T-helper 1 cell treated with Interleukin-12 subunit alpha and Interleukin-12 subunit beta and Interleukin-4 antibody, amounts not matched to agents 30 μg/mL and 1 μg/mL, for 36 hours (primary cell): Measurements from ENCODE around the gene HAS3.
"Not testable (repeated sequence)": the region's sequence is repeated elsewhere in the genome, so short reads cannot be mapped to it uniquely, and the experiment has no call there.

Experiments
- H3K27ac Mint-ChIP-seq: one replicate; pipeline ENCODE4 v1.8.0; 2021; ENCODE audit warnings: mild to moderate bottlenecking, mixed read lengths
- H3K27me3 Mint-ChIP-seq: one replicate; pipeline ENCODE4 v1.8.0; 2021; ENCODE audit warnings: low read depth, mixed read lengths
- H3K36me3 Mint-ChIP-seq: one replicate; pipeline ENCODE4 v1.8.0; 2021; ENCODE audit warnings: low read depth, mixed read lengths
- H3K4me1 Mint-ChIP-seq: one replicate; pipeline ENCODE4 v1.8.0; 2021; ENCODE audit warnings: low read depth, mixed read lengths
- H3K4me3 Mint-ChIP-seq: one replicate; pipeline ENCODE4 v1.8.0; 2021; ENCODE audit warnings: mild to moderate bottlenecking, moderate library complexity, mixed read lengths
- H3K9me3 Mint-ChIP-seq: one replicate; pipeline ENCODE4 v1.8.0; 2021; ENCODE audit warnings: mixed read lengths

Gene HAS3

GRCh38 chr16:69132424-69133252, 27.2 kb downstream of the HAS3 start, which contains the start of the genes CHTF8 and UTP4:
CHTF8 (minus strand) TSS chr16:69132588; CDS start chr16:69121458, 11,130 bp downstream.
UTP4 (plus strand) TSS chr16:69132649; CDS start chr16:69133460, 811 bp downstream.
- peak within 1 kb of the TSS; percentile 91 for H3K27ac Mint-ChIP-seq
- peaks cover 46% of the 10 kb centered on the region for H3K4me1 Mint-ChIP-seq
- H3K27me3 Mint-ChIP-seq = no peaks in the 10 kb centered on the region
- peak within 1 kb of the TSS; percentile 91 for H3K4me3 Mint-ChIP-seq
- peaks cover 23% of the 10 kb centered on the region for H3K36me3 Mint-ChIP-seq
- H3K9me3 Mint-ChIP-seq = no peaks in the 10 kb centered on the region

DNA sequence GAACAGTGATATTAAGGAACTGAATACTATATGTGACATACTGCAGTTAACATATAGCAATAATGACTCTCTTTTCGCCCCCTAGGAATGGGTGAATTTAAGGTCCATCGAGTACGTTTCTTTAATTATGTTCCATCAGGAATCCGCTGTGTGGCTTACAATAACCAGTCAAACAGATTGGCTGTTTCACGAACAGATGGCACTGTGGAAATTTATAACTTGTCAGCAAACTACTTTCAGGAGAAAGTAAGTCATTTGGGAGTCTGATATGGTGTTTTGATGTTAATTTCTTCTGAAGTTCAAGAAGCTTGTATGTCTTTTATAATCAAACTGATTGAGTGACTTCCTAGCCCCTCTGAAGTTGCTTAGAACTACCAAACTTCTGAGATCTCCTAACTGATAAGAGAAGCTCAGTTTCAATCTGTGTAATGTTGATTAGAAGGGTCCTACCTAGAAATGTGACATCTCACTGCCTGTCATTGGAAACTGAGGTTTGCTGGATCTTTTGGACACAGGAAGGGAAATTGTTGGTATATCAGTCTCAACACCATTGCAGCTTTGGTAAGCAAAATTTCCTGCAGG, 28.0 kb downstream of the HAS3 start:
- Mint-ChIP-seq H3K36me3 (peaks cover 28% of the 10 kb centered on the region), H3K27me3 (no peaks in the 10 kb centered on the region), H3K4me3 (peak overlapping the region; percentile 91), H3K4me1 (peaks cover 46% of the 10 kb centered on the region), H3K9me3 (no peaks in the 10 kb centered on the region), H3K27ac (peak overlapping the region; percentile 91)

DNA sequence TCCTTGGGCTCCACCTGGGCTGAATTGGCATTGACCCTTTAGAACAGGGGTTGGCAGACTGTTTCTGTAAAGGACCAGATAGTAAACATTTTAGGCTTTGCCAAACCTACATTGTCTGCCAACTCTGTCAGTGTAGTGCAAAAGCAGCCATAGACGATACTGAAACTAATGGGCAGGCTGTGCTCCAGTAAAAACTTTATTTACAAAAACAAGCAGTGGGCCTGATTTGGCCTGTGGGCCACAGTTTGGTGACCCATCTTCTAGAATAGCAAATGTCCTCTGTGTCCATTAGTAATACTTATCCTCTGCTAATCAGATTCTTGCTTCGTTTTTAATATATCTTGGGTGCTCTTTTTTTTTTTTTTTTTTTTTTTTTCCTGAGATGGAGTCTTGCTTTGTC, 33.2 kb downstream of the HAS3 start:
- H3K27me3 Mint-ChIP-seq = no peaks in the 10 kb centered on the region
- no peak overlapping the region for H3K4me3 Mint-ChIP-seq
- peaks cover 52% of the 10 kb centered on the region for H3K36me3 Mint-ChIP-seq
- no peaks in the 10 kb centered on the region for H3K9me3 Mint-ChIP-seq
- H3K27ac Mint-ChIP-seq = no peak overlapping the region
- H3K4me1 Mint-ChIP-seq = peaks cover 18% of the 10 kb centered on the region

DNA sequence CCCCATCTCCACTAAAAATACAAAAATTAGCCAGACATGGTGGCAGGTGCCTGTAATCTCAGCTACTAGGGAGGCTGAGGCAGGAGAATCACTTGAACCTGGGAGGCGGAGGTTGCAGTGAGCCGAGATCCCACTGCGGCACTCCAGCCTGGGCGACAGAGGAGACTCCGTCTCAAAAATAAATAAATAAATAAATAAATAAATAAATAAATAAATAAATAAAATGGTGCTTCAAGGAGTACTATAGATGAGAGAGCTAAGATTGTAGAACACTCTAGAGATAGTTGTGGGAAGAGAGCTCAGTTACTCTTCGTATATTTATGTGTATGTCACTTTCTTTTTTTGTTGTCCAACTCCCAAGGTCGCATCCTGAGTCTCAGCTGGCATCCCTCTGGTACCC, 34.0 kb downstream of the HAS3 start:
- H3K9me3 Mint-ChIP-seq, H3K4me3 Mint-ChIP-seq, H3K27me3 Mint-ChIP-seq, H3K27ac Mint-ChIP-seq: not testable (repeated sequence)
- H3K4me1 Mint-ChIP-seq = peaks cover 11% of the 10 kb centered on the region
- H3K36me3 Mint-ChIP-seq = peaks cover 49% of the 10 kb centered on the region

DNA sequence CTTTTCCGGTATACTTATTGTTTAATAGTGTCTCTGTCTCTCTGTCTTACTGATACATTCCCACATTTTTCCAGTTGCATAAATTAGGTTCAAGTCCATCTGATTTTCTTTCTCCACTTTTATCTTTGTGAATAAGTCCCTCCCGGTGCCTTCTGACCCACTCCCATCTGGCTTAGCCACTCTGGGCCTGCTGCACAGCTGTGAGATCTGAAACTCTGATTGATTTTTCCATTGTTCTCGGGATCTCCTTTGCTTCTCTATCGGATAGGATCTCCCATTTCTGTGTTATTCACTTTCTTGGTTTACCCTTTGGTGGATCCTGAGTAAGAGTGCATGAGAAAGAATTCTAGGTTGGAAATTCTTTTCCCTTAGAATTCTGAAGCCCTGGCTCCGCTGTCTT, 35.6 kb downstream of the HAS3 start:
- H3K4me3 Mint-ChIP-seq = no peak overlapping the region
- peaks cover 46% of the 10 kb centered on the region for H3K36me3 Mint-ChIP-seq

GRCh38 chr16:69141936-69142335, 36.5 kb downstream of the HAS3 start:
- H3K27me3 Mint-ChIP-seq = no peaks in the 10 kb centered on the region
- H3K4me3 Mint-ChIP-seq = no peak overlapping the region
- no peaks in the 10 kb centered on the region for H3K9me3 Mint-ChIP-seq
- H3K27ac Mint-ChIP-seq = no peak overlapping the region
- H3K36me3 Mint-ChIP-seq = peaks cover 43% of the 10 kb centered on the region
- no peaks in the 10 kb centered on the region for H3K4me1 Mint-ChIP-seq

More for the DNA sequence above, 35.6 kb downstream of the HAS3 start:
- Mint-ChIP-seq H3K27me3 (no peaks in the 10 kb centered on the region), H3K9me3 (no peaks in the 10 kb centered on the region), H3K4me1 (peaks cover 6% of the 10 kb centered on the region), H3K27ac (no peak overlapping the region)

- Mint-ChIP-seq H3K36me3 (peaks cover 39% of the 10 kb centered on the region), H3K9me3 (no peaks in the 10 kb centered on the region), H3K4me1 (no peaks in the 10 kb centered on the region), H3K4me3 (no peak overlapping the region), H3K27me3 (no peaks in the 10 kb centered on the region), H3K27ac (no peak overlapping the region)
These were observed 37.7 kb downstream of the HAS3 start for GRCh38 chr16:69143116-69143515.

- no peak overlapping the region for H3K4me3 Mint-ChIP-seq
- no peaks in the 10 kb centered on the region for H3K27me3 Mint-ChIP-seq
- no peaks in the 10 kb centered on the region for H3K4me1 Mint-ChIP-seq
- no peak overlapping the region for H3K27ac Mint-ChIP-seq
- no peaks in the 10 kb centered on the region for H3K9me3 Mint-ChIP-seq
- H3K36me3 Mint-ChIP-seq = peaks cover 24% of the 10 kb centered on the region
These were observed 40.2 kb downstream of the HAS3 start for GRCh38 chr16:69145658-69146057.

DNA sequence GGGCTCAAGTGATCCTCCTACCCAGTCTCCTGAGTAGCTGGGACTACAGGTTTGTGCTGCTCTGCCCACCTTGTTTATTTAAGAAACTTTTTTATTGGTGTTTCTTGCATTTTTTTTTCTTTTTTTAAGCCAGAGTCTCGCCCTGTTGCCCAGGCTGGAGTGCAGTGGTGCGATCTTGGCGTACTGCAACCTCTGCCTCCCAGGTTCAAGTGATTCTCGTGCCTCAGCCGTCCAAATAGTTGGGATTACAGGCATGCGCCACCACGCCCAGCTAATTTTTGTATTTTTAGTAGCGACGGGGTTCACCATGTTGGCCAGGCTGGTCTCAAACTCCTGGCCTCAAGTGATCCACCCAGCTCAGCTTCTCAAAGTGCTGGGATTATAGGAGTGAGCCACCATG, 44.2 kb downstream of the HAS3 start:
- not testable (repeated sequence) for H3K9me3 Mint-ChIP-seq, H3K27me3 Mint-ChIP-seq, H3K4me1 Mint-ChIP-seq, H3K4me3 Mint-ChIP-seq, H3K27ac Mint-ChIP-seq
- H3K36me3 Mint-ChIP-seq = peaks cover 19% of the 10 kb centered on the region

DNA sequence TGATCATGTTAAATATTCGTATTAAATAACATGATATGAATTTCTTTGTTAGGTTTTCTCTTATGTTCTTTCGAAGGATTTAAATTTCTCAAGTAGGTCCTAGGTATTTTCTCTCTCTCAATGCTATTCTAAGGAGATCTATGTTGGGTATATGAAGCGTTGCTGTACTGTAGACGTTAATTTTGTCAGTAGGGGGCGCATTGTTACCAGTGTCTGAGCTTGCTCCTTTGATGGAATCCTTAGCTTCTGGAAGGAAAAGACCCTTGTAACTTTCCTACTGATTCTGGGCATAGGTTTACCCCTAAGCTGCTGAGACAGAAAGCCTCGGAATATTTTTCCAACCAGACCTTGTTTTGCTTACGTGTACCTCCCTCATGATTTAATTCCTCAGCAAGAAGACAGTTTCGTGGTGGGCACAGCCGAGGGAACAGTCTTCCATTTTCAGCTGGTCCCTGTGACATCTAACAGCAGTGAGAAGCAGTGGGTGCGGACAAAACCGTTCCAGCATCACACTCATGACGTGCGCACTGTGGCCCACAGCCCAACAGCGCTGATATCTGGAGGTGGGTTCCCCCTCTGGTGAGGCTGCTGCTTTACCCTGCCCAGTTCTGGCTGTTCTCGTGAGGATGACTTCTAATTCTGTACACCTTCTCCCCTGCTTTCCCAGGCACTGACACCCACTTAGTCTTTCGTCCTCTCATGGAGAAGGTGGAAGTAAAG, 44.9 kb downstream of the HAS3 start:
- H3K9me3 Mint-ChIP-seq = no peaks in the 10 kb centered on the region
- no peak overlapping the region for H3K27ac Mint-ChIP-seq
- H3K4me1 Mint-ChIP-seq = no peaks in the 10 kb centered on the region
- no peak overlapping the region for H3K4me3 Mint-ChIP-seq
- H3K27me3 Mint-ChIP-seq = no peaks in the 10 kb centered on the region
- peaks cover 22% of the 10 kb centered on the region for H3K36me3 Mint-ChIP-seq

DNA sequence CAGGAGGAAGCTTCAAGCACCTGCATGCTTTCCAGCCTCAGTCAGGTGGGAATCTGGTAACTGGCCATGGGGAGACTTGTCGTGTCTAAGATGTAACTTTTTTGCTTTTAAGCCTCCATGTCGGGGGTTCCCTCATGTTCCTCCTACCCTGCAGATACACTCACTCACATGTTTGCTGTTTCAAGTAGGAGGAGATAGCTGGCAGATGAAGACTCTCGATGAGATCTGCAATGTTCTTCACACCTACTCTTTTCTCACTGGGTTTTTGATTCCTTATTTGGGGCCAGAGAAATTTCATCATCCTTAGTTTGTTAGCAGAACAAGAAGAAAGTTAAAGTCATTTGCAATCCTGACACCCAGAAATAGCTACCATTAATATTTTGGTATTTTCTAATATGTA, 51.7 kb downstream of the HAS3 start:
- peak overlapping the region; percentile 4 for H3K27ac Mint-ChIP-seq

DNA sequence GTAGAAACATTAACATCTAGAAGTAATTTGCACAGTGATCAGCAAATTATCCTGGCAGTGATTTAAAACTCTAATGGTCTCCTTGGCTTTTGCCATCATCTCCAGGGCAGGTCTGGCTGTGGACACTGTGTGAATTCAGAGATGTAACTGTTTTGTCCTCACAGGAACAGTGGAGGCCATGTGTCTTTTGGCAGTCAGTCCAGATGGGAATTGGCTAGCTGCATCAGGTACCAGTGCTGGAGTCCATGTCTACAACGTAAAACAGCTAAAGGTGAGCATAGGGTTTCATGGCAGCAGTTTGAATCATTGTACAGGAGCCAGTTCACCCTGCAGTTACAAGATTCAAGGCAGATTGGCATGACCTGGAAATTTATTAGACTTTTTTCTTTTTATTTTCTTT, 54.7 kb downstream of the HAS3 start:
- no peaks in the 10 kb centered on the region for H3K4me1 Mint-ChIP-seq
- H3K36me3 Mint-ChIP-seq = peaks cover 48% of the 10 kb centered on the region
- no peak overlapping the region for H3K4me3 Mint-ChIP-seq
- H3K27ac Mint-ChIP-seq = no peak overlapping the region
- no peaks in the 10 kb centered on the region for H3K9me3 Mint-ChIP-seq
- no peaks in the 10 kb centered on the region for H3K27me3 Mint-ChIP-seq

More for the DNA sequence above, 51.7 kb downstream of the HAS3 start:
- Mint-ChIP-seq H3K4me3 (no peak overlapping the region), H3K36me3 (peaks cover 43% of the 10 kb centered on the region), H3K27me3 (no peaks in the 10 kb centered on the region), H3K9me3 (no peaks in the 10 kb centered on the region), H3K4me1 (no peaks in the 10 kb centered on the region)

DNA sequence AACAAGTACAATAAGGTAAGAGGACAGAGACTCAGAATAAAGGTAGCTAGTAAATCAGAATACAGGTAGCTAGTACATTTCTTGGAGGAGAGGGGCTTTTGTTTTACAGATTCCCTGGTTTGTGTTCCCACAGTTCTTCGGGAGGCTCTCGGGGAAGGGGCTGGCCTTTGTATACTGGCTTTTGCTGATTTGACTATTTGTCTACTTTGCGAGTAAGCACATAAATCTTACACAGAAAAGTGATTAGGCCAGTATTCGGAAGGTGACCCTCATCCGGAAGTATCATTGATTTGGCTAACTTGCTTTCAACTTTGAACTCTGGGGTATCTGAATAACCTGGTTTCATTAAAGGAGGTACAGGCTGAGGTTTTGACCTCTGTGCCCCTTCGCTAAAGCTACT, 60.1 kb downstream of the HAS3 start:
- Mint-ChIP-seq H3K27me3 (no peaks in the 10 kb centered on the region), H3K36me3 (peaks cover 50% of the 10 kb centered on the region), H3K9me3 (no peaks in the 10 kb centered on the region), H3K4me1 (peaks cover 20% of the 10 kb centered on the region), H3K27ac (no peak overlapping the region), H3K4me3 (no peak overlapping the region)

DNA sequence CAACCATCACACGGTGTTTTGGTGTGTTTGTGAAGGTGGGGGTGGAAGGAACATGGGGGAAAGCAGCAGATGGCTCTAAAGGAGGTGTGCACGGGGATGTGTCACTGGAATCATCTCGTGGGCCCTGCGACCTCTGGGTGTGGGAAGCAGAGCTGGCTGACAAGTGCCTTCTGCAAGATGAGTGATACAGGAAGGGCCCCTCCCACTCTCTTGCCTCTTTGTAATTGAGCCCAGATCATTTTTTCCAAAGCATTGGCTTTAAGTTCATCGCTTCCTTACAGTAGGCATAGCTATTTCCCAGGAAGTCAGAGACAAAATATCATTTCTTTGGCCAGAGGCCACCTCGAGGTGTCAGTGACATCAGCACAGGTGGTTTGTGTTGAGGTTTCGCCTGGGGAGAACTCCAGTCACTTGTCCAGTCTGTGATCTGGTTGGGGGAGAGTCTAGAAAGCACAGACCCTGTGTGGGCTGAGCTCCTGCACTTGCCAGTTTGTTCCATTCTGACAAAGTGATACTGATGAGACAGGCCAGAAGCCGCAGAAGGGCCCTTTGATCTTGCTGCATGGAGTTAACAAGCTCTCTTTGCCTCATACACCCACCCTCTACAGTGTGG, 60.9 kb downstream of the HAS3 start:
- Mint-ChIP-seq H3K27me3 (no peaks in the 10 kb centered on the region), H3K27ac (peak overlapping the region; percentile 67), H3K4me1 (peaks cover 20% of the 10 kb centered on the region), H3K4me3 (peak overlapping the region; percentile 16), H3K9me3 (no peaks in the 10 kb centered on the region), H3K36me3 (peaks cover 50% of the 10 kb centered on the region)
